GM19468 (cell line): ENCODE data around the gene ATXN7L1.

ENCODE experiments used
- ATAC-seq: cut with Tn5 transposase; IDR thresholded peaks from one replicate; pipeline ENCODE4 v1.9.1; 2021; ENCODE audit warnings: mild to moderate bottlenecking, moderate library complexity, moderate number of reproducible peaks; ENCODE audit not compliant: unreplicated experiment; ENCODE audit errors: extremely low read depth

ATXN7L1 gene

DNA sequence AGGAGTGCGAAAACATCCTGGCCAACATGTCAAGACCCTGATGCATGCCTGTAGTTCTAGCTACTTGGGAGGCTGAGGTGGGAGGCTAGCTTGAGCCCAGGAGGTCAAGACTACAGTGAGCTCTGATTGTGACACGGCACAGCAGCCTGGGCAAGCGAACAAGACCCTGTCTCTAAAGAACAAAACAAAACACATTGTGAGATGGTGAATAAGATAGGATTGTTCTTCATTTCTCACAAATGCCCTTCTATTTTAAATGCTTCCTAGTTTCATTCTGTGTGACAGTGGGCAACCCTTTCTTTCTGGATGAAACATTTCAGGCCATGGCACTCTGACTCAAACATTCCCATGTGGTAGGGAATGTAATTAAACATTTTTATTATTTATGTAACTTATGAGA lies 308.6 kb downstream of the ATXN7L1 start:
- no peak for ATAC-seq

GRCh38 chr7:105567024-105567423 lies 309.4 kb downstream of the ATXN7L1 start:
- no peak for ATAC-seq

GRCh38 chr7:105565190-105565589 lies 311.2 kb downstream of the ATXN7L1 start:
- no peak for ATAC-seq

- no peak for ATAC-seq
Observed at GRCh38 chr7:105559926-105560325, 316.5 kb downstream of the ATXN7L1 start.
